Smooth muscle cell of the coronary artery (primary cell): Measurements from ENCODE around the gene ATOH1. TPM values are rescaled to one million over a fixed set of nuclear protein-coding genes. Genes with fewer than 3 reads are reported as not detected.

ENCODE experiments used
- total RNA-seq: library from RNA; depleted of rRNA; stranded (reverse); fragments of >200 nt; gene quantifications from 2 replicates; pipeline ENCODE4 v1.2.3, GENCODE V29; 2014; ENCODE audit warnings: low replicate concordance

ATOH1 gene
- total RNA-seq = not detected in 2 replicates

GRCh38 chr4:93828332-93828994, at the start of gene ATOH1:
ATOH1 (plus strand) TSS chr4:93828753; CDS start chr4:93828927, 174 bp downstream.

